DND-41 (cell line): ENCODE data around the gene PMEPA1.

Source experiments
- ATAC-seq: fragments of 200-7000 bp; cut with Tn5 transposase; 3 replicates; pipeline ENCODE4 v1.9.1; 2021; ENCODE audit warnings: low read depth; ENCODE audit not compliant: insufficient read depth
- DNase-seq: peaks from one replicate; pipeline ENCODE4 v3.0.0-alpha.2; 2020
- H2AFZ ChIP-seq: 2 replicates; pipeline ENCODE4 v1.6.0; 2012; ENCODE audit warnings: low read depth, low read length
- H3K27ac ChIP-seq: 2 replicates; pipeline ENCODE4 v1.5.1; 2012; ENCODE audit warnings: low read length, inconsistent platforms
- H3K27me3 ChIP-seq: fragments of 200-600 bp; sonication (generic); 2 replicates; pipeline ENCODE4 v1.6.0; 2012; ENCODE audit warnings: low read length, mild to moderate bottlenecking, inconsistent platforms; ENCODE audit not compliant: insufficient read depth, poor library complexity
- H3K36me3 ChIP-seq: 2 replicates; pipeline ENCODE4 v1.5.1; 2012; ENCODE audit warnings: low read length, inconsistent platforms; ENCODE audit not compliant: insufficient read depth
- H3K4me1 ChIP-seq: 2 replicates; pipeline ENCODE4 v1.5.1; 2012; ENCODE audit warnings: mild to moderate bottlenecking, low read length; ENCODE audit not compliant: insufficient read depth
- H3K4me2 ChIP-seq: 2 replicates; pipeline ENCODE4 v1.6.0; 2012; ENCODE audit warnings: mild to moderate bottlenecking, moderate library complexity, low read length, inconsistent platforms; ENCODE audit not compliant: insufficient read depth
- H3K4me3 ChIP-seq, 2 experiments: fragments of 200-600 bp in 1 of 2; shearing (Covaris generic) in 1 of 2; 2 replicates each; pipeline ENCODE4 v1.5.1; 2012 to 2016; ENCODE audit warnings: inconsistent platforms in 2 of 2, low read length in 2 of 2, mild to moderate bottlenecking in 2 of 2, low read depth in 1 of 2, moderate library complexity in 1 of 2
- H3K79me2 ChIP-seq: 2 replicates; pipeline ENCODE4 v1.6.0; 2012; ENCODE audit warnings: low read length, inconsistent platforms; ENCODE audit not compliant: insufficient read depth
- H3K9ac ChIP-seq: 2 replicates; pipeline ENCODE4 v1.6.0; 2012; ENCODE audit warnings: low read depth, mild to moderate bottlenecking, inconsistent platforms, low read length, moderate library complexity
- H3K9me3 ChIP-seq: 2 replicates; pipeline ENCODE4 v1.5.1; 2012; ENCODE audit warnings: low read length, moderate library complexity, mild to moderate bottlenecking, inconsistent platforms; ENCODE audit not compliant: insufficient read depth, severe bottlenecking
- H4K20me1 ChIP-seq: 2 replicates; pipeline ENCODE4 v1.6.0; 2012; ENCODE audit warnings: low read length; ENCODE audit not compliant: insufficient read depth
- EZH2 ChIP-seq: IDR thresholded peaks from 3 replicates; pipeline ENCODE4 v1.6.1; 2012; ENCODE audit warnings: borderline replicate concordance, low read depth, mild to moderate bottlenecking, moderate library complexity, low read length, inconsistent platforms; ENCODE audit not compliant: severe bottlenecking
- TF ChIP-seq, protein P1 (sequence below): IDR thresholded peaks from 2 replicates; pipeline ENCODE4 v1.5.1; 2012; ENCODE audit warnings: borderline replicate concordance, low read length, moderate library complexity, mild to moderate bottlenecking; ENCODE audit not compliant: poor library complexity, severe bottlenecking; ENCODE audit errors: extremely low read depth

PMEPA1 gene

DNA sequence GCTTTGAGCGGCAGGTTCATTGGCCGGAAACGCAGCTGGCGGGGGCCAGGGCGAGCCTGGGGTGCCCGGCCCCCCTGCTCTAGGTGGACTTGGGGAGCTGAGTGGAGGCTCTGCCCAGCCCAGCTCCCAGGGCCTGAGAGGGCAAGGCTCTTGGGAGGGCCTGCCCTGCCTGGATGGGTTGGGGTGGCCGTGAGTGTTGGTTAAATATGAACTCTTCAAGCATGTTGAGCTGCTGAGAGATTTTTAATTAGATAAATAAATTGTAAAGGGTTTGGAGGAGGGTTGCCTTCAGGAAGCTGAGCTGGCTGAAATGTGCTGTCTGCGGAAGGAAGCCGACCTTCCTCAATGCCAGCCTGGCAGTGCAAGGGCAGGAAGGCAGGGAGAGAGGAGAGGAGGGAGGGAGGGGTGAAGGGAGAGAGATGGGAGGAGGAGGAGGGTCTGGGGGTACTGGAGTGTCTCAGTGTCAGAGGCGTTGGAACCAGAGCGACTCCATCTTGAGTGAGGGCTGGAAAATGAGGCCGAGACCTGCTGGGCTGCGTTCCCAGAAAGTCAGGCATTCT lies 39.4 kb upstream of the PMEPA1 start:
- H3K9me3 ChIP-seq: no peaks in the 10 kb centered on the region
- H3K36me3 ChIP-seq: no peaks in the 10 kb centered on the region
- ATAC-seq: no peak
- no peak overlapping the region for H3K27ac ChIP-seq
- no peaks in the 10 kb centered on the region for H3K4me1 ChIP-seq
- DNase-seq: no peak
- H4K20me1 ChIP-seq: no peaks in the 10 kb centered on the region; the same call in 1 of the 2 replicates
- H3K27me3 ChIP-seq: peaks cover 12% of the 10 kb centered on the region
- no peak overlapping the region for H2AFZ ChIP-seq
- H3K4me2 ChIP-seq: no peak overlapping the region
- no peak for TF ChIP-seq EZH2
- TF ChIP-seq, protein P1, sequence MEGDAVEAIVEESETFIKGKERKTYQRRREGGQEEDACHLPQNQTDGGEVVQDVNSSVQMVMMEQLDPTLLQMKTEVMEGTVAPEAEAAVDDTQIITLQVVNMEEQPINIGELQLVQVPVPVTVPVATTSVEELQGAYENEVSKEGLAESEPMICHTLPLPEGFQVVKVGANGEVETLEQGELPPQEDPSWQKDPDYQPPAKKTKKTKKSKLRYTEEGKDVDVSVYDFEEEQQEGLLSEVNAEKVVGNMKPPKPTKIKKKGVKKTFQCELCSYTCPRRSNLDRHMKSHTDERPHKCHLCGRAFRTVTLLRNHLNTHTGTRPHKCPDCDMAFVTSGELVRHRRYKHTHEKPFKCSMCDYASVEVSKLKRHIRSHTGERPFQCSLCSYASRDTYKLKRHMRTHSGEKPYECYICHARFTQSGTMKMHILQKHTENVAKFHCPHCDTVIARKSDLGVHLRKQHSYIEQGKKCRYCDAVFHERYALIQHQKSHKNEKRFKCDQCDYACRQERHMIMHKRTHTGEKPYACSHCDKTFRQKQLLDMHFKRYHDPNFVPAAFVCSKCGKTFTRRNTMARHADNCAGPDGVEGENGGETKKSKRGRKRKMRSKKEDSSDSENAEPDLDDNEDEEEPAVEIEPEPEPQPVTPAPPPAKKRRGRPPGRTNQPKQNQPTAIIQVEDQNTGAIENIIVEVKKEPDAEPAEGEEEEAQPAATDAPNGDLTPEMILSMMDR: no peak
- no peaks in the 10 kb centered on the region for H3K79me2 ChIP-seq
- H3K4me3 ChIP-seq: no peak overlapping the region
- no peak overlapping the region for H3K9ac ChIP-seq

DNA sequence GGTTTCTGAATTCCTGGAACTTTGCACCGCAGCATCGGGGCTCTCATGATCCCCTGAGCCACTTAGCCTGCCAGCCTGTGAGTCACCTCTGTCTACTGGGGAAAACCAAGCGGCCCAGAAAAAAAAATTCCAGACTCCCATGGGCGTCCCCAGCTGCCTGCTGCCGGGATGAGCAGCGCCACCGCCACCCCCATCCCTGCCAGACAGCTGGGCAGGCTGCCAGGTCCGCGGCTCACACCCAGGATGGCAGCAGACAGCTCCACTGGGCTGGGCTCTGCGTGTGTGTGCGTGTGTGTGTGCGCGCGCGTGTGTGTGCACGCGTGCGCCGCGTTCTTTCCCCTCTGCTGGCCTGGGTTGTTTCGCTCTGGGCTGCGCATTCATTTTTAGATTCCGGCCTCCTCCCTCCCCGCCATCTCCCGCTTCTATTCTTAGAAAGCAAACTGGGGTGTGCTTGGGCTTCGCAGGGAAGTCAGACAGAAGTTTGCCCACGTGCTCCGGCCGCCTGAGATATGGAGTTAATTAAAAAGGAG lies 38.9 kb upstream of the PMEPA1 start:
- no peaks in the 10 kb centered on the region for H3K36me3 ChIP-seq
- no peaks in the 10 kb centered on the region for H3K4me1 ChIP-seq
- no peak overlapping the region for H3K4me2 ChIP-seq
- ATAC-seq: peak; percentile 33; the same call in 2 of the 3 replicates
- H3K79me2 ChIP-seq: no peaks in the 10 kb centered on the region
- H3K4me3 ChIP-seq: no peak overlapping the region
- no peaks in the 10 kb centered on the region; the same call in 1 of the 2 replicates for H4K20me1 ChIP-seq
- H3K27ac ChIP-seq: no peak overlapping the region
- TF ChIP-seq EZH2: no peak
- TF ChIP-seq, protein P1: no peak
- DNase-seq: peak; percentile 44
- peaks cover 12% of the 10 kb centered on the region for H3K27me3 ChIP-seq
- H3K9me3 ChIP-seq: no peaks in the 10 kb centered on the region
- H2AFZ ChIP-seq: no peak overlapping the region
- no peak overlapping the region for H3K9ac ChIP-seq

DNA sequence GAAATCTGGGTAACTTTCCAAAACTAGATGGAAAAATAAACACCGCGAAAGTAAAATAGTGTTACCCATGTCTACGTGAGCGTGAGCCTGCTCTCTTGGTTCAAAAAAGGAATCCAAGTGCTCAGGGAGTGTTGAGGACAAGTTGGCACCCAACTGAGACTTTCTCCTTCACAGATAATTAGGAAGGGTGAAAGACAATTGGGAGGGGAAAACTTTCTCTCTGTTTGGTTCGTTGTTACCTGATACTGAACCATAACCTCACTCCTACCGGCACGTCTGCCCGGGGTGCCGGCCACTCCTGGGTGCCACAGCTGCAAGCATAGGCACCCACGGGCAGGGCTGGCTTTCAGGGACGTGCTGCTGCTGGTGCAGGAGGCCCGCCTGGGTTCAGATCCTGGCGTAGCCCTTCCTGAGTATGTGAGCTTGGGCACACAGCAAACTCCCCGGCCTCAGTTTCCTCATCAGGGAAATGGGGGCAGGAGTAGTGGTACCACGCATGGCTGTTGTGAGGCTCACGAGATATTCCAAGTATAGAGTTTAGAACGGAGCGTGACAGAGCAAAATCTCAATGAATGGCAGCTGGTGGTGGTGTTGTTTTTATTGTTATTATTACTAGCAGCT lies 38.2 kb upstream of the PMEPA1 start:
- ATAC-seq (no peak), DNase-seq (no peak)
- H3K4me3 ChIP-seq: no peak overlapping the region

More for the DNA sequence above, 38.2 kb upstream of the PMEPA1 start:
- H2AFZ ChIP-seq: no peak overlapping the region
- no peak overlapping the region for H3K9ac ChIP-seq
- H3K4me2 ChIP-seq: no peak overlapping the region
- TF ChIP-seq, protein P1: no peak
- TF ChIP-seq EZH2: no peak
- H3K4me1 ChIP-seq: no peaks in the 10 kb centered on the region
- H3K27ac ChIP-seq: no peak overlapping the region
- H4K20me1 ChIP-seq: no peaks in the 10 kb centered on the region; the same call in 1 of the 2 replicates
- no peaks in the 10 kb centered on the region for H3K79me2 ChIP-seq
- no peaks in the 10 kb centered on the region for H3K9me3 ChIP-seq
- H3K36me3 ChIP-seq: no peaks in the 10 kb centered on the region
- peaks cover 14% of the 10 kb centered on the region for H3K27me3 ChIP-seq
